Parathyroid adenoma (tissue), 2 donors: ENCODE measurements around the gene ACER1.
"Not testable (repeated sequence)": the region's sequence is repeated elsewhere in the genome, so short reads cannot be mapped to it uniquely, and the experiment has no call there.

Experiments
- H2AFZ ChIP-seq: fragments of 300-600 bp; sonication (generic); one replicate; pipeline ENCODE4 v1.7.0; 2017; ENCODE audit warnings: antibody characterized with exemption, mild to moderate bottlenecking
- H3K27ac ChIP-seq: fragments of 300-600 bp; sonication (generic); one replicate; pipeline ENCODE4 v1.7.0; 2017
- H3K27me3 ChIP-seq: fragments of 300-600 bp; sonication (generic); one replicate; pipeline ENCODE4 v1.7.0; 2017; ENCODE audit warnings: low read length; ENCODE audit not compliant: control insufficient read depth, insufficient read depth
- H3K36me3 ChIP-seq: fragments of 300-600 bp; sonication (generic); one replicate; pipeline ENCODE4 v1.7.0; 2017; ENCODE audit warnings: low read length; ENCODE audit not compliant: control insufficient read depth, insufficient read depth
- H3K4me1 ChIP-seq: fragments of 300-600 bp; sonication (generic); one replicate; pipeline ENCODE4 v1.7.0; 2017; ENCODE audit warnings: control low read depth
- H3K4me2 ChIP-seq: fragments of 300-600 bp; sonication (generic); one replicate; pipeline ENCODE4 v1.7.0; 2017; ENCODE audit warnings: low read length
- H3K4me3 ChIP-seq: fragments of 300-600 bp; sonication (generic); one replicate; pipeline ENCODE4 v1.7.0; 2017; ENCODE audit warnings: low read depth, low read length
- H3K79me2 ChIP-seq: fragments of 300-600 bp; sonication (generic); one replicate; pipeline ENCODE4 v1.7.0; 2017; ENCODE audit warnings: control low read depth
- H3K9ac ChIP-seq: fragments of 300-600 bp; sonication (generic); one replicate; pipeline ENCODE4 v1.7.0; 2017; ENCODE audit warnings: mild to moderate bottlenecking
- H3K9me3 ChIP-seq: fragments of 300-600 bp; sonication (generic); one replicate; pipeline ENCODE4 v1.7.0; 2017; ENCODE audit warnings: low read length; ENCODE audit not compliant: control insufficient read depth
- CTCF ChIP-seq: fragments of 300-600 bp; sonication (generic); IDR thresholded peaks from one replicate; pipeline ENCODE4 v1.7.0; 2017; ENCODE audit warnings: antibody characterized with exemption, mild to moderate bottlenecking
- donor health status: primary hyperparathyroidism.

ACER1 gene

GRCh38 chr19:6352381-6353165 lies 19.2 kb upstream of the ACER1 start:
- peak overlapping the region; percentile 7 for H3K4me3 ChIP-seq
- H3K4me2 ChIP-seq, result peak overlapping the region; percentile 45
- H2AFZ ChIP-seq, result no peak overlapping the region
- H3K36me3 ChIP-seq, result no peaks in the 10 kb centered on the region
- H3K9ac ChIP-seq, result no peak overlapping the region
- no peaks in the 10 kb centered on the region for H3K27me3 ChIP-seq
- no peak overlapping the region for H3K27ac ChIP-seq
- H3K9me3 ChIP-seq, result no peaks in the 10 kb centered on the region
- H3K79me2 ChIP-seq, result no peaks in the 10 kb centered on the region
- no peak for TF ChIP-seq CTCF
- peaks cover 2% of the 10 kb centered on the region for H3K4me1 ChIP-seq

- H3K27me3 ChIP-seq, result no peaks in the 10 kb centered on the region
- H3K36me3 ChIP-seq, result no peaks in the 10 kb centered on the region
- H3K79me2 ChIP-seq, result no peaks in the 10 kb centered on the region
- H2AFZ ChIP-seq, result no peak overlapping the region
- H3K4me1 ChIP-seq, result peaks cover 2% of the 10 kb centered on the region
- no peak for TF ChIP-seq CTCF
- H3K4me2 ChIP-seq, result no peak overlapping the region
- H3K4me3 ChIP-seq, result no peak overlapping the region
- no peak overlapping the region for H3K27ac ChIP-seq
- no peaks in the 10 kb centered on the region for H3K9me3 ChIP-seq
- H3K9ac ChIP-seq, result no peak overlapping the region
These were observed 17.3 kb upstream of the ACER1 start for GRCh38 chr19:6350688-6351087.

- not testable (repeated sequence) for H3K4me1 ChIP-seq, H3K9ac ChIP-seq, H3K36me3 ChIP-seq, H3K79me2 ChIP-seq, H3K4me3 ChIP-seq, H3K27me3 ChIP-seq, H3K27ac ChIP-seq, H3K4me2 ChIP-seq, H3K9me3 ChIP-seq, H2AFZ ChIP-seq
These were observed 15.9 kb upstream of the ACER1 start for GRCh38 chr19:6349271-6349670.

DNA sequence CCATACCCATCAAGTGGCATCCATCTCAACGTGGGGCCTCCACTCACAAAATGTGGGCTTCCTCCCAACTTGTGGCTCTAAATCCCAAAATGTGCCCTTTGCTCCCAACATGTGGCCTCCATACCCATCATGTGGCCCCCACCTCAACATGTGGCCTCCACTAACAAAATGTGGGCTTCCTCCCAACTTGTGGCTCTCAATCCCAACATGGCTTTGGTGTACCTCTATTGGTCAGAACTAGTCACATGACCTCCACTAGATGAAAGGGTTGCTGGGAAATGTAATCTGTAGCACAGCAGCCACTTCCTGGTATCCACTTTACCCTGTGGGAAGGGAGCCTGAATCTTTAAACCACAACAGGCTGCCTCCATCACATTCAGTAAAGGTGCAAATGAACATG lies 10.1 kb upstream of the ACER1 start:
- H3K4me1 ChIP-seq, result no peaks in the 10 kb centered on the region
- no peaks in the 10 kb centered on the region for H3K79me2 ChIP-seq
- H3K9ac ChIP-seq, result no peak overlapping the region
- H3K9me3 ChIP-seq, result no peaks in the 10 kb centered on the region
- no peak overlapping the region for H2AFZ ChIP-seq
- H3K27ac ChIP-seq, result no peak overlapping the region
- H3K36me3 ChIP-seq, result no peaks in the 10 kb centered on the region
- no peak for TF ChIP-seq CTCF
- no peaks in the 10 kb centered on the region for H3K27me3 ChIP-seq
- H3K4me3 ChIP-seq, result no peak overlapping the region
- H3K4me2 ChIP-seq, result no peak overlapping the region

DNA sequence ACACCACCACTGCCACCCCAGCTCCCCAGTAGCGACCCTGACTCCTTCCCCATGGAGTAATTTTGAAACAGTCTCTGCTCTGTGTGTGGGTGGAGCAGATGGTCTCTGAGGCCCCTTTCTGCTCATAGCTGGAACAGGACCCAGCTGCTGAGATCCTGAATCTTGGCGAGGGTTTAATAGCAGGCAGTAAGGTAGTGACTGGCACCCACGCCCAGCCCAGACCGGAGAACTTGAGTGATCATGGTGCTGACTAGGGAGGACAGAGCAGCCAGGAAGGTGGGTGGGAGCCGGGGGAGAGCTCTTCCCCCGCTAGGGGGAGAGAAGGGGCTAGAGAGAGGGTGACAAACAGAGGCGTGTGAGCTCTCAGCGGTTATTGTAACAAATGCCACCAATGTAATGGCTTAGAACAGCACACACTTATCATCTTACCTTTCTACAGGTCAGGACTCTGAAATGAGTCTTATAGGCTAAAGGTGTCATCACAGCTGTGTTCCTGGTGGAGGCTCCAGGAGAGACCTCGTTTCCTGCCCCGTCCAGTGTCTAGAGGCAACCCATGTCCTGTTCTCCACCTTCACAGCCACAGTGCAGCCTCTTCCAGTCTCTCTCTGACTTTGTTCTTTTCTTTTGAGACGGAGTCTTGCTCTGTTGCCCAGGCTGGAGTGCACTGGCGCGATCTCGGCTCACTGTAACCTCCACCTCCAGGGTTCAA lies 7.2 kb upstream of the ACER1 start:
- H3K36me3 ChIP-seq, result no peaks in the 10 kb centered on the region
- no peaks in the 10 kb centered on the region for H3K27me3 ChIP-seq
- no peak overlapping the region for H3K9ac ChIP-seq

More for the DNA sequence above, 7.2 kb upstream of the ACER1 start:
- no peak for TF ChIP-seq CTCF
- Histone ChIP-seq H3K4me3 (no peak overlapping the region), H3K27ac (no peak overlapping the region), H3K79me2 (no peaks in the 10 kb centered on the region), H3K4me2 (no peak overlapping the region), H2AFZ (no peak overlapping the region), H3K9me3 (no peaks in the 10 kb centered on the region), H3K4me1 (no peaks in the 10 kb centered on the region)
